Right lobe of liver (tissue), 6 donors: ENCODE results near the gene AK3. TPM values are rescaled to one million over a fixed set of nuclear protein-coding genes. Genes with fewer than 3 reads are reported as not detected.

Experiments
- ATAC-seq, 4 donors: fragments of 200-7000 bp; cut with Tn5 transposase; one replicate each; pipeline ENCODE4 v1.9.1; 2020; ENCODE audit warnings: mild to moderate bottlenecking in 4 of 4, moderate library complexity in 4 of 4
- DNase-seq, 3 donors: peaks; one replicate each; pipeline ENCODE4 v3.0.0-alpha.2; 2020
- H3K27ac ChIP-seq, 3 donors: fragments of 200-600 bp; one replicate each; pipeline ENCODE4 v1.8.0; 2022
- H3K27me3 ChIP-seq, 2 donors: fragments of 200-600 bp; one replicate each; pipeline ENCODE4 v1.8.0; 2022
- H3K36me3 ChIP-seq, 4 donors: fragments of 200-600 bp; sonication (generic) in 1 of 4; one replicate each; pipeline versions ENCODE4 v1.5.1 to v1.8.0; 2017 to 2022; ENCODE audit warnings: control low read depth in 1 of 4
- H3K4me1 ChIP-seq, 4 donors: fragments of 200-600 bp; sonication (generic) in 1 of 4; one replicate each; pipeline versions ENCODE4 v1.5.1 to v1.8.0; 2017 to 2022; ENCODE audit warnings: control low read depth in 1 of 4
- H3K4me3 ChIP-seq, 3 donors: fragments of 200-600 bp; one replicate each; pipeline ENCODE4 v1.8.0; 2022
- H3K9me3 ChIP-seq, 4 donors: fragments of 200-600 bp; sonication (generic) in 1 of 4; one replicate each; pipeline versions ENCODE4 v1.5.1 to v1.8.0; 2017 to 2022; ENCODE audit warnings: control low read depth in 1 of 4
- POLR2A ChIP-seq: fragments of 450-650 bp; IDR thresholded peaks from one replicate; pipeline ENCODE4 v1.6.1; 2017; ENCODE audit warnings: antibody characterized with exemption, mild to moderate bottlenecking
- WGBS: methylation state at CpG from one replicate; pipeline ENCODE4 v1.1.6; 2018; ENCODE audit warnings: low coverage, low lambda C conversion rate; ENCODE audit not compliant: insufficient coverage; ENCODE audit errors: missing lambda C conversion rate; 5-methylcytosine and 5-hydroxymethylcytosine counted together
- intact Hi-C, 2 donors: fragments of 100-400 bp; cut with DNase I; formaldehyde crosslinking; loops; one replicate each; pipeline versions ENCODE4 v1.11.2 to v1.14.1; 2022
- total RNA-seq, 6 experiments: library from RNA; depleted of rRNA in 2 of 6; stranded (reverse); fragments of >200 nt in 2 of 6; fragmentation: NEBNext Ultra II Directional in 3 of 6; extraction: Animal tissue kit (Norgen Biotek cat#: 25700) in 3 of 6; gene quantifications; one replicate each; pipeline versions ENCODE4 v1.1.0 to v1.2.4, GENCODE V29; 2016 to 2023
- TF ChIP-seq, protein P1 (sequence below), 4 donors: fragments of 200-600 bp in 3 of 4; fragments of 450-650 bp in 1 of 4; IDR thresholded peaks; one replicate each; pipeline versions ENCODE4 v1.5.1 to v1.8.0; 2016 to 2022; ENCODE audit warnings: antibody characterized with exemption in 4 of 4, mild to moderate bottlenecking in 2 of 4
- donor health status: DM: no; HTN: yes; CAD: no.
- donor health status: DM: no; HTN: no; CAD: no.
- donor health status: DM: no; HTN: no; CAD: no.
- donor health status: DM: no; HTN: yes; CAD: no.
- donor health status: DM: no; HTN: yes; CAD: no.

AK3 gene
- total RNA-seq, 6 experiments from 2014 or later, result 72.4 to 131 (median 99.5) TPM

- TF ChIP-seq, protein P1, sequence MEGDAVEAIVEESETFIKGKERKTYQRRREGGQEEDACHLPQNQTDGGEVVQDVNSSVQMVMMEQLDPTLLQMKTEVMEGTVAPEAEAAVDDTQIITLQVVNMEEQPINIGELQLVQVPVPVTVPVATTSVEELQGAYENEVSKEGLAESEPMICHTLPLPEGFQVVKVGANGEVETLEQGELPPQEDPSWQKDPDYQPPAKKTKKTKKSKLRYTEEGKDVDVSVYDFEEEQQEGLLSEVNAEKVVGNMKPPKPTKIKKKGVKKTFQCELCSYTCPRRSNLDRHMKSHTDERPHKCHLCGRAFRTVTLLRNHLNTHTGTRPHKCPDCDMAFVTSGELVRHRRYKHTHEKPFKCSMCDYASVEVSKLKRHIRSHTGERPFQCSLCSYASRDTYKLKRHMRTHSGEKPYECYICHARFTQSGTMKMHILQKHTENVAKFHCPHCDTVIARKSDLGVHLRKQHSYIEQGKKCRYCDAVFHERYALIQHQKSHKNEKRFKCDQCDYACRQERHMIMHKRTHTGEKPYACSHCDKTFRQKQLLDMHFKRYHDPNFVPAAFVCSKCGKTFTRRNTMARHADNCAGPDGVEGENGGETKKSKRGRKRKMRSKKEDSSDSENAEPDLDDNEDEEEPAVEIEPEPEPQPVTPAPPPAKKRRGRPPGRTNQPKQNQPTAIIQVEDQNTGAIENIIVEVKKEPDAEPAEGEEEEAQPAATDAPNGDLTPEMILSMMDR (IDR thresholded peaks at IDR 0.05), result no peak
- TF ChIP-seq POLR2A, result no peak
- no peak for ATAC-seq
These were observed 31.6 kb downstream of the AK3 start for GRCh38 chr9:4709380-4709779.

DNA sequence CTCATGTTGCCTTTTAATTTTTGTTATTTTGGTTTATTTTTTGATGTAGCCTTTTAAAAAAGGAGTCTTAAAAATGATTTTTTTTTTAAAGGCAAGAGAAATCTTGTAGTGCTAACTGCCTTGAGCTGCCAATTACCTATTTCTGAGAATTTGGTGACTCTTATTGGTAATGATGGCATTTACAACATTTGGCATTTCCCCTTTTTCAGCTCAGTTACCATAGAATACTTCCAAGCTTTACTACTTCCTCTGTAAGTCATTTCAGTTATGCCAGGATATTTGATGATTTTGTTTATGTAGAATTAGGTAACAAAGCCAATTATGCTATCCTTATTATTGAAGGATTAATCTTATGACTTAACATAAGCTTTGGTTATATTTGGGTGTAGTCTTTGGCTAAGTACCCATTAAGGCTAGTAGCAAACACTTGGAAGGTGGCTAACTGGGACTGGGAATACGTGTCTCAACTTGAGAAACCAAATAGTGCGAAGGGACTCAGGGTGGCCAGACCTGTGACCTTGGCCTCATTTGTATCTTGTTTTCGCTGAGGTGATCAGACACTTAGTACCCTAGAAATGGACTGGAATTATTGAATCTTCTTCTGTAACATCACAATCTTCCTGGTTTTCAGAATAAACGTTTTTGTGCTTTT is 33.9 kb downstream of the AK3 start:
- peak in 1 of 4 donors; percentile 28 for ATAC-seq
- intact Hi-C loops, result no loop called here
- no peak overlapping the region for H3K27ac ChIP-seq
- WGBS, result 50% methylated on average over 4 of the region's 4 CpGs
- H3K9me3 ChIP-seq, result no peaks in the 10 kb centered on the region
- peaks cover 0 to 51% (median 11%) of the 10 kb centered on the region in 4 donors for H3K36me3 ChIP-seq
- H3K27me3 ChIP-seq, result no peaks in the 10 kb centered on the region
- no peaks in the 10 kb centered on the region for H3K4me1 ChIP-seq
- no peak for TF ChIP-seq POLR2A
- TF ChIP-seq, protein P1 (IDR thresholded peaks at IDR 0.05), result no peak
- no peak overlapping the region for H3K4me3 ChIP-seq
- no peak for DNase-seq

More at GRCh38 chr9:4709380-4709779, 31.6 kb downstream of the AK3 start:
- Histone ChIP-seq H3K9me3 (no peaks in the 10 kb centered on the region), H3K27me3 (no peaks in the 10 kb centered on the region), H3K4me1 (no peaks in the 10 kb centered on the region), H3K36me3 (peaks cover 0 to 46% (median 11%) of the 10 kb centered on the region in 4 donors), H3K27ac (no peak overlapping the region), H3K4me3 (no peak overlapping the region)
- intact Hi-C loops, result no loop called here
- no peak for DNase-seq

- WGBS, result 51% methylated on average over 2 of the region's 2 CpGs
These were observed 35.0 kb downstream of the AK3 start for GRCh38 chr9:4706021-4706420.

DNA sequence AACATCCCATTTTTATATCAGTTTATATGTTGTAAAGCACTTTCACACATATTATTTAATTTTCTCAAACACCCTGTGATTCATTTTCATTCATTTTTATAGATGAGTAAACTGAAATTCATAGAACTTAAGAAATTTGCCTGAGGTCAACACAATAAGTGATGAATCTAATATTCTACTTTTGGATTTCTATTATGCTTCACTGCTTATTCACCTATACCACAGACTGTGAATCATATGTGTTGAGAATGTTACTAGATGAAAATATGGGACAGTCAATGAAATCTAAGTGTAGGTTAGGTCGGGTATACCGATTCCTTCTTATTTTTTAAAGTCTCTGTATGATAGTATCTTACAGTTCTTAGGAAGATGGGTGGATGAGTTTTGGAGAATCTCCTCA is 36.9 kb downstream of the AK3 start:
- TF ChIP-seq, protein P1 (IDR thresholded peaks at IDR 0.05), result no peak
- no peak for TF ChIP-seq POLR2A
- no peaks in the 10 kb centered on the region for H3K27me3 ChIP-seq
- peaks cover 0 to 42% (median 12%) of the 10 kb centered on the region in 4 donors for H3K36me3 ChIP-seq
- no peaks in the 10 kb centered on the region for H3K9me3 ChIP-seq
- no peak for DNase-seq
- intact Hi-C loops, result no loop called here
- H3K4me1 ChIP-seq, result peaks cover 0 to 22% (median 3%) of the 10 kb centered on the region in 4 donors
- 87% methylated on average over 2 of the region's 2 CpGs for WGBS
- H3K27ac ChIP-seq, result no peak overlapping the region
- ATAC-seq, result no peak
- H3K4me3 ChIP-seq, result no peak overlapping the region

More at GRCh38 chr9:4706021-4706420, 35.0 kb downstream of the AK3 start:
- TF ChIP-seq, protein P1 (IDR thresholded peaks at IDR 0.05), result no peak
- Histone ChIP-seq H3K4me1 (peaks cover 0 to 4% (median 0%) of the 10 kb centered on the region in 4 donors), H3K36me3 (peaks cover 0 to 48% (median 12%) of the 10 kb centered on the region in 4 donors), H3K9me3 (no peaks in the 10 kb centered on the region), H3K4me3 (no peak overlapping the region), H3K27ac (no peak overlapping the region), H3K27me3 (no peaks in the 10 kb centered on the region)
- DNase-seq (no peak), ATAC-seq (no peak)
- intact Hi-C loops, result no loop called here
